Karpas-422 (cell line): Measurements from ENCODE around the gene PEBP1. TPM values are rescaled to one million over a fixed set of nuclear protein-coding genes. Genes with fewer than 3 reads are reported as not detected.

Experiments used
- DNase-seq: peaks from one replicate; pipeline ENCODE4 v3.0.0-alpha.2; 2015
- H2AFZ ChIP-seq: fragments of 200-600 bp; sonication (generic); 2 replicates; pipeline ENCODE4 v1.6.1; 2014; ENCODE audit warnings: antibody characterized with exemption, low read length, mixed read lengths
- H3K27ac ChIP-seq: fragments of 200-600 bp; sonication (generic); 2 replicates; pipeline ENCODE4 v1.5.1; 2014; ENCODE audit warnings: mild to moderate bottlenecking, low read length, moderate library complexity
- H3K27me3 ChIP-seq: fragments of 200-600 bp; sonication (generic); 2 replicates; pipeline ENCODE4 v1.6.1; 2014; ENCODE audit warnings: low read length, mixed read lengths
- H3K36me3 ChIP-seq: fragments of 200-600 bp; sonication (generic); 2 replicates; pipeline ENCODE4 v1.6.1; 2014; ENCODE audit warnings: low read length, mixed read lengths; ENCODE audit not compliant: insufficient read depth
- H3K4me1 ChIP-seq: fragments of 200-600 bp; sonication (generic); 2 replicates; pipeline ENCODE4 v1.6.1; 2014; ENCODE audit warnings: mild to moderate bottlenecking, low read length, mixed read lengths
- H3K4me2 ChIP-seq: fragments of 200-600 bp; sonication (generic); 2 replicates; pipeline ENCODE4 v1.6.1; 2014; ENCODE audit warnings: low read length, low read depth, mild to moderate bottlenecking; ENCODE audit not compliant: poor library complexity, severe bottlenecking
- H3K4me3 ChIP-seq: fragments of 200-600 bp; sonication (generic); 2 replicates; pipeline ENCODE4 v1.5.1; 2014; ENCODE audit warnings: mild to moderate bottlenecking, antibody characterized with exemption, low read length, mixed read lengths
- H3K79me2 ChIP-seq: fragments of 200-600 bp; sonication (generic); 2 replicates; pipeline ENCODE4 v1.6.1; 2014; ENCODE audit warnings: mild to moderate bottlenecking, low read length, mixed read lengths
- H3K9ac ChIP-seq: fragments of 200-600 bp; sonication (generic); 2 replicates; pipeline ENCODE4 v1.6.0; 2014; ENCODE audit warnings: low read length
- H3K9me2 ChIP-seq: fragments of 200-600 bp; sonication (generic), shearing (Covaris generic); replicated peaks from 2 replicates; pipeline ENCODE4 v1.6.0; 2014; ENCODE audit warnings: mild to moderate bottlenecking, low read length, moderate library complexity; ENCODE audit not compliant: insufficient read depth
- H3K9me3 ChIP-seq: fragments of 300-700, 200-600 bp; sonication (generic); 2 replicates; pipeline ENCODE4 v1.6.1; 2014; ENCODE audit warnings: low read length, mixed read lengths
- H4K20me1 ChIP-seq: fragments of 200-600 bp; sonication (generic); 2 replicates; pipeline ENCODE4 v1.6.1; 2014; ENCODE audit warnings: mild to moderate bottlenecking, antibody characterized with exemption, low read length, low read depth; ENCODE audit not compliant: insufficient read depth
- total RNA-seq: library from RNA; depleted of rRNA; stranded (reverse); fragments of >200 nt; shearing (Covaris generic); gene quantifications from 2 replicates; pipeline ENCODE4 v1.2.3, GENCODE V29; 2014; ENCODE audit warnings: low replicate concordance

PEBP1 gene
- total RNA-seq, 1 experiment from 2014 or later: 138 TPM

GRCh38 chr12:118103201-118103600, 32.7 kb upstream of the PEBP1 start:
- peak; percentile 64 for DNase-seq
- H3K79me2 ChIP-seq: no peaks in the 10 kb centered on the region
- peak overlapping the region; percentile 96 for H3K4me2 ChIP-seq
- H4K20me1 ChIP-seq: no peaks in the 10 kb centered on the region
- H3K9me3 ChIP-seq: no peaks in the 10 kb centered on the region
- H3K9me2 ChIP-seq: no peaks in the 10 kb centered on the region
- H3K4me1 ChIP-seq: peaks cover 28% of the 10 kb centered on the region
- peak overlapping the region; percentile 85 for H3K4me3 ChIP-seq
- H3K36me3 ChIP-seq: no peaks in the 10 kb centered on the region
- peak overlapping the region; percentile 75 for H3K9ac ChIP-seq
- H2AFZ ChIP-seq: peak overlapping the region; percentile 91; the same call in 1 of the 2 replicates
- no peaks in the 10 kb centered on the region for H3K27me3 ChIP-seq
- no peak overlapping the region for H3K27ac ChIP-seq

- H4K20me1 ChIP-seq: no peaks in the 10 kb centered on the region
- peak within 1 kb of the TSS; percentile 75 for H3K9ac ChIP-seq
These were observed 32.1 kb upstream of the PEBP1 start, which contains the start of gene VSIG10 for GRCh38 chr12:118103601-118104382. Gene VSIG10, minus strand, starts transcription at chr12:118104011. Its CDS starts 340 bp downstream, at chr12:118103671.

DNA sequence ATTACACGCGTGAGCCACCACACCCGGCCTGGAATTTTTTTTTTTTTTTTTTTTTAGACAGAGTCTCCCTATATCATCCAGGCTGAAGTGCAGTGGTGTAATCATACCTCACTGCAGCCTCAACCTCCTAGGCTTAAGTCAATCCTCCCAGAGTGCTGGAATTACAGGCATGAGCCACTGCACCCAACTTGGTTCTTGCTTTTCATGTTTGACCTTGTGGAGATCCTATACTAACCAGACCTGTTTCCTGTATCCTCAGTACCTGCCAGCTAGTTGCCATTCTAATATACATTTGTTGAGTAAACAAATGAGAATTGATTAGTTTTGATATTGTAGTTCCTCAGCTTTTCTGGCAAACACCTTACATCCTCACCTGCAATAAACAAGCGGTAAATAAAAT, 28.9 kb upstream of the PEBP1 start:
- Histone ChIP-seq H3K9ac (no peak overlapping the region), H3K4me3 (no peak overlapping the region), H3K79me2 (no peaks in the 10 kb centered on the region), H3K27me3 (no peaks in the 10 kb centered on the region), H3K27ac (no peak overlapping the region), H2AFZ (no peak overlapping the region), H4K20me1 (no peaks in the 10 kb centered on the region), H3K36me3 (no peaks in the 10 kb centered on the region), H3K4me2 (no peak overlapping the region), H3K9me2 (no peaks in the 10 kb centered on the region), H3K9me3 (no peaks in the 10 kb centered on the region), H3K4me1 (peaks cover 20% of the 10 kb centered on the region)
- no peak for DNase-seq

More at GRCh38 chr12:118103601-118104382, 32.1 kb upstream of the PEBP1 start, which contains the start of gene VSIG10:
- DNase-seq: peak; percentile 54
- Histone ChIP-seq H3K36me3 (no peaks in the 10 kb centered on the region), H2AFZ (peak within 1 kb of the TSS; percentile 91), H3K4me2 (peak within 1 kb of the TSS; percentile 96), H3K4me3 (peak within 1 kb of the TSS; percentile 85), H3K9me3 (no peaks in the 10 kb centered on the region), H3K79me2 (no peaks in the 10 kb centered on the region), H3K27ac (no peak within 1 kb of the TSS), H3K27me3 (no peaks in the 10 kb centered on the region), H3K4me1 (peaks cover 28% of the 10 kb centered on the region), H3K9me2 (no peaks in the 10 kb centered on the region)

DNA sequence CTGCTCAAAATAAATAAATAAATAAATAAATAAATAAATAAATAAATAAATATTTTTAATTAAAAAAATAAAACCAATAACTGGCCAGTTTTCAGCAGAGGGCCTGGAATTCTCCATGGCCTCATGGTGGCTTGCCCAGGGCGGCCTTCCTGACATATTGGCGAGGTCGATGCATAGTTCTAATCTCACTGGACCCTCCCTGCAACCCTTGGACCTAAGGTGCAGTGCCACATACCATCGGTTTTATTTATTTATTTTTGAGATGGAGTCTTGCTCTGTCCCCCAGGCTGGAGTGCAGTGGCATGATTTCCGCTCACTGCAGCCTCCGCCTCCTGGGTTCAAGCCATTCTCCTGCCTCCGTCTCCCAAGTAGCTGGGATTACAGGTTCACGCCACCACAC, 28.2 kb upstream of the PEBP1 start:
- no peak overlapping the region for H3K4me2 ChIP-seq
- no peaks in the 10 kb centered on the region for H4K20me1 ChIP-seq
- H3K79me2 ChIP-seq: no peaks in the 10 kb centered on the region
- no peaks in the 10 kb centered on the region for H3K9me2 ChIP-seq
- H3K4me3 ChIP-seq: no peak overlapping the region
- H3K27ac ChIP-seq: no peak overlapping the region
- no peak for DNase-seq
- no peak overlapping the region for H3K9ac ChIP-seq
- no peak overlapping the region for H2AFZ ChIP-seq
- H3K4me1 ChIP-seq: peaks cover 18% of the 10 kb centered on the region
- H3K9me3 ChIP-seq: no peaks in the 10 kb centered on the region
- H3K36me3 ChIP-seq: no peaks in the 10 kb centered on the region
- H3K27me3 ChIP-seq: no peaks in the 10 kb centered on the region

- Histone ChIP-seq H3K4me1 (peaks cover 4% of the 10 kb centered on the region), H3K27ac (no peak overlapping the region), H3K27me3 (no peaks in the 10 kb centered on the region), H3K4me3 (no peak overlapping the region), H3K9me2 (no peaks in the 10 kb centered on the region), H3K4me2 (no peak overlapping the region), H3K9ac (no peak overlapping the region), H4K20me1 (no peaks in the 10 kb centered on the region), H3K79me2 (no peaks in the 10 kb centered on the region), H3K36me3 (no peaks in the 10 kb centered on the region), H3K9me3 (no peaks in the 10 kb centered on the region), H2AFZ (no peak overlapping the region)
- DNase-seq: no peak
These were observed 26.8 kb upstream of the PEBP1 start for GRCh38 chr12:118109088-118109487.

- Histone ChIP-seq H3K27me3 (no peaks in the 10 kb centered on the region), H3K4me2 (no peak overlapping the region), H3K9me3 (no peaks in the 10 kb centered on the region), H3K4me3 (no peak overlapping the region), H3K4me1 (peaks cover 5% of the 10 kb centered on the region; the same call in 1 of the 2 replicates), H3K79me2 (no peaks in the 10 kb centered on the region), H2AFZ (no peak overlapping the region), H3K36me3 (no peaks in the 10 kb centered on the region), H3K27ac (no peak overlapping the region), H3K9me2 (no peaks in the 10 kb centered on the region), H4K20me1 (no peaks in the 10 kb centered on the region), H3K9ac (no peak overlapping the region)
- no peak for DNase-seq
These were observed 16.5 kb upstream of the PEBP1 start for GRCh38 chr12:118119449-118119879.

- peak overlapping the region; percentile 20; the same call in 1 of the 2 replicates for H3K27ac ChIP-seq
- H3K36me3 ChIP-seq: no peaks in the 10 kb centered on the region
- peaks cover 5% of the 10 kb centered on the region; the same call in 1 of the 2 replicates for H3K4me1 ChIP-seq
- no peak overlapping the region for H3K9ac ChIP-seq
- DNase-seq: peak; percentile 87
- no peaks in the 10 kb centered on the region for H3K9me2 ChIP-seq
- no peaks in the 10 kb centered on the region for H4K20me1 ChIP-seq
- H3K9me3 ChIP-seq: no peaks in the 10 kb centered on the region
- peak overlapping the region; percentile 24 for H2AFZ ChIP-seq
- H3K79me2 ChIP-seq: no peaks in the 10 kb centered on the region
- no peak overlapping the region for H3K4me3 ChIP-seq
- no peaks in the 10 kb centered on the region for H3K27me3 ChIP-seq
- no peak overlapping the region for H3K4me2 ChIP-seq
These were observed 15.2 kb upstream of the PEBP1 start for GRCh38 chr12:118120579-118121363.

- H3K79me2 ChIP-seq: peaks cover under 1% of the 10 kb centered on the region; the same call in 1 of the 2 replicates
- no peaks in the 10 kb centered on the region for H3K36me3 ChIP-seq
- no peaks in the 10 kb centered on the region for H3K9me2 ChIP-seq
- H3K9ac ChIP-seq: no peak overlapping the region
- no peak overlapping the region for H2AFZ ChIP-seq
- H4K20me1 ChIP-seq: no peaks in the 10 kb centered on the region
- DNase-seq: no peak
- H3K9me3 ChIP-seq: no peaks in the 10 kb centered on the region
- peaks cover 5% of the 10 kb centered on the region; the same call in 1 of the 2 replicates for H3K4me1 ChIP-seq
- H3K27me3 ChIP-seq: no peaks in the 10 kb centered on the region
- H3K4me3 ChIP-seq: no peak overlapping the region
- no peak overlapping the region for H3K4me2 ChIP-seq
- no peak overlapping the region for H3K27ac ChIP-seq
These were observed 13.7 kb upstream of the PEBP1 start for GRCh38 chr12:118122264-118122663.
